AG08395 (cell line): ENCODE results near the gene CASTOR2.
"Not testable (repeated sequence)": the region's sequence is repeated elsewhere in the genome, so short reads cannot be mapped to it uniquely, and the experiment has no call there.

Experiments
- DNase-seq: peaks from one replicate; pipeline ENCODE4 v3.0.0; 2012; ENCODE audit warnings: mixed read lengths, low spot score

CASTOR2 gene

DNA sequence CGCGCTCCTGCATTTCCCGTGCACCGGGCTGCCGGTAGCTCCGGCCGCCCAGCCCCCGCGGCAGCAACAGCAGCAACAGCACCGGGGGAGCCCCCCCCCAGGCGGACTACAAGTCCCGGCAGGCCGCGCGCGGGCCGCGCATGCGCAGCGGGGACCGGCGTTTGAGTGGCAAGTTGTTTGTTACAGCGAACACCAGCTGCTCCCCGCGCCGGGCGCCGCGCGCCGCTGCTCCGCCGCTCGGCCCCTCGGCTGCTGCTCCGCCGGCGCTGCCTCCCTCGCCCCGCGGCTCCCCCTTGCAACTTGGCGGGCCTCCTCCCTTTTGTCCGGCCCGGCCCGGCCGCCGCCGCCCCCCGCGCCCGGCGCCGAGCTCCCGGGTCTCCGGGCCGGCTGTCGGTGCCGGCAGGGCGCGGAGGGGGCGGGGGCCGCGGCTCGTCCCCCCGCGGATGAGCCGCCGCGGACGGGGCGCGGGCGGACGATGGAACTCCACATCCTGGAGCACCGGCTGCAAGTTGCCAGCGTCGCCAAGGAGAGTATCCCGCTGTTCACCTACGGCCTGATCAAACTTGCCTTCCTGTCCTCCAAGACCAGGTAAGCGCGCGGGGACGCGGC, at the start of gene CASTOR2:
Gene CASTOR2, plus strand, starts transcription at position 195 of the 609 bp plus-strand sequence. Its CDS starts 281 bp downstream, at position 476.
- not testable (repeated sequence) for DNase-seq

DNA sequence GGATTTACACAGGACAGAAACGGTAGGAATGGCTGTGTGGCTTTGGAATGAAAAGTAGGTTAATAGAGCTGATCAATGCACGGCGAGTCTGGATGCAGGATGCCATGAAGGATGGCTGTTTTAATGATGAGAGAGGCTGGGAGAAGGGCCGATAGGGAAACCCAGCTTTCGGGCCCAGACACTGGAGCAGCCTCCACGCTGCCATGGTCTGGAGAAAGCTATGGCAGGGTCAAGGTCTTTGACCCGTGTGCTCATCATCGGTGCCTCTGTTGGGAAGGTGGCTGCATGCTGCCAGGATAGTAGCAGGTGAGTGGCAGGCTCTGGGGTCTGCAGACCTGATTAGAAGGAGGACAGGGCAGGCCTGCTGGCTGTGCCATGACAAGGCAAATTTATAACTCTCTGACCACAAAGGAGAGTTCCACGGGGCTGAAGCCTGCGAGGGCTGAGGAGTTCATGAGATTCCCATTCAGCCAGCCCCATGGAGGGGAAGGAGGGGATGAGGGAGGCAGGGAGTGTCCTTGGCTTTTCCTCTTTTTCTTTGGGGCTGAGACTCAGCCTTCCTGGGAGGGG, 42.1 kb upstream of the CASTOR2 start:
- not testable (repeated sequence) for DNase-seq

DNA sequence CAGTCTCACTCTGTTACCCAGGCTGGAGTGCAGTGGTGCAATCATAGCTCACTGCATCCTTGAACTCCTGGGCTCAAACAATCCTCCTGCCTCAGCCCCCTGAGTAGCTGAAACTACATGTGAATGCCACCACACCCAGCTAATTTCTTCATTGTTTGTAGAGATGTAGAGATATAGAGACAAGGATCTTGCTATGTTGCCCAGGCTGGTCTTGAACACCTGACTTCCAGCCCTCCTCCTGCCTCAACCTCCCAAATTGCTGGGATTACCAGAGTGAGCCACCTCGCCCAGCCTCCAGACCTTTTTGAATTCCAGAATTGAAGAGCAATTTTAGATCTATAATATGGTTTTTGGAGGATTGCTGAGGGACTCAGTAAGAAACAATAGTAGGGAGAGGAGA, 40.9 kb upstream of the CASTOR2 start:
- not testable (repeated sequence) for DNase-seq

DNA sequence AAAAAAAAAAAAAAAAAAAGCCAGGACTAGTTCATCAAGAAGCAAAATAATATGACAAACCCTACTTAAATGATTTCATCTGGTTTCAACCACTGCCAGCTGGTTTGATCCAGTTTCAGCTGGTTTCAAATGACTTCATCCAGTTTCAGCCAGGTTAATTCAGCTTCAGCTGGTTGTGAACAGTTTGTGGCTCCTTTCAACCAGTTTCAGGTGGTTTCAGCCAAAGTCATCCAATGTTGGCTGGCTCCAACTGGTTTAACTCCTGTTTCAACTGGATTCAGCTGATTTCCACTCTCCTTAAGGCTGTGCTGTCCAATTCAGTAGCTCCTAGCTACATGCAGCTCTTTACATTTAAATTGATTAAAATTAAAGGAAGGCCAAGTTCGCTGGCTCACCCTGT, 37.5 kb upstream of the CASTOR2 start:
- DNase-seq = not testable (repeated sequence)

DNA sequence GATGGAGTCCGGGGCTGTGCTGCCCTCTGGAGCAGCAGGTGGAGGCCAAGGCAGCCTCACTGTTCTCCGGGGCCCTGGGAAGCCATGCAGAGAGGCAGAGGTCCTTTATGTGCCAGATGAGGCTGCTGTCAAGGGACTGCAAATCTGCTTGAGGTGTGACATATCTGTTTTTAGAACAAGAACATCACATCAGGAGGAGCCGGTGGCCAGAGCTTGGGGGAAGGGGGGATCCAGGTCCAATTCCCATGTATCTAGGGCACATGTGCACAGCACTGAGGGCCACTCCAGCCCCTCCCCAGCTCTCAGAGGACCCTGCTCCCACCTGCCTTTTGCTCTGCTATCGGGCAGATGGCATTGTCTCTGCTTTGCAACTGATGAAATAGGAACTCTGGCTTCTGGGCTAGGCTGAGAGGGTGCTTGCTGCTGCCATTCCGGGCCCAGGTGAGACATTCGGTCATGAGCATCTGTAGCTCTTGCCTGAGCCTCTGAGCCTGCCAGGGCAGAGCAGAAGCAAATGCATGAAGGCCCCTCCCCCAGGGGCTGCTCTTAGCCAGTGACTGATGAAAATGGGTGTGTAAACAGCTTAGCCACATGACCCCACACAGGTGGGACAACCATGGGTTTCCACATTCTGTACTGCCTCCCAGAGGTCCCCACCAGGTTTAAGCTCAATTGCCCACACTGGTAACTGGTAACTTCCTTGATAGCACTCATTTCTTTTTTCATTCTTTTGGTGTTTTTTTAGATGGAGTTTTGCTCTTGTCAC, 32.8 kb upstream of the CASTOR2 start:
- not testable (repeated sequence) for DNase-seq

DNA sequence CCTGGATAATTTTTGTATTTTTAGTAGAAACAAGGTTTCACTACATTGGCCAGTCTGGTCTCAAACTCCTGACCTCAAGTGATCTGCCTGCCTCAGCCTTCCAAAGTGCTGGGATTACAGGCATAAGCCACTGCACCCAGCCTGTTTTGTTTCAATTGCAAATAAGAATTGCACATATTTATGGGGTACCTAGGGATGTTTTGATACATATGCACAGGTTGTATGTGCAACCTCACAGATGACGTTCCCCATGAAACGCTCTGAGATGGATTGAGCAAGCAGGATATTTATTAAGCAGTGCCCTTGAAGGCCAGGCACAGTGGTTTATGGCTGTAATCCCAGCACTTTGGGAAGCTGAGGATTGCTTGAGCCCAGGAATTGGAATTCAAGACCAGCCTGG, 25.1 kb upstream of the CASTOR2 start:
- not testable (repeated sequence) for DNase-seq

DNA sequence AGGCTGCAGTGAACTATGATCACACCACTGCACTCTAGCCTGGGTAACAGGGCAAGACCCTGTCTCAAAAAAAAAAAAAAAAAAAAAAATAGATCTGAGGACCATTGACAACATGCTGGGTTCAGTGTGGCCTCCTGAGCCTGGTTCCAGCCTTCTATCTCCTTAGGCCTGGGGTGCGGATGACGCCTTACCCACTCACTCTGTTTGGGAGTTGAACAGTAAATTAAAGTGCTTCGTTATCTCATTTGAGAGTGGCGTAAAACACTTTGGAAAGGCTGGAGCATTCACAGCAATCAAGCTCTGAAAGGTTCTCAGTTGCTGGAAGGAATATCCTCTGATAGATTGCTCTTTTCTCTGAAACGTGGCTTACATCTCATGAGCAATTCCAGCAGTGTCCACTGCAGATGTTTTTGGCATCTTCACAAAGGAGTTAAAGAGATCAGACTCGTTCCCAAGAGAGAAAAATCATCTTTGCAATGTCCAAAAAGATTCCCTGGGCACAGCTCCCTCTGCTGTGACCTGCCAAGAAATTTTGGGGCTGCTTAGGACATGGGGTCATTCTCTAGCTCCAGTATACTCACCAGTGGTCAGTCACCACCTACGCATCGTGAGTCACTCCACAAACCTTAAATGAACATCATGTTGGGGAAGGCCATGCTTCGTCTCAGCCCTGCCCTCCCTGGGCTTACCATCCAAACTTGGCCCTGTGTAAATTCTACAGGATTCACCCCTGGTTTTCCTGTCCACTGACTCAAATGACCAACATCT, 23.0 kb upstream of the CASTOR2 start:
- not testable (repeated sequence) for DNase-seq

DNA sequence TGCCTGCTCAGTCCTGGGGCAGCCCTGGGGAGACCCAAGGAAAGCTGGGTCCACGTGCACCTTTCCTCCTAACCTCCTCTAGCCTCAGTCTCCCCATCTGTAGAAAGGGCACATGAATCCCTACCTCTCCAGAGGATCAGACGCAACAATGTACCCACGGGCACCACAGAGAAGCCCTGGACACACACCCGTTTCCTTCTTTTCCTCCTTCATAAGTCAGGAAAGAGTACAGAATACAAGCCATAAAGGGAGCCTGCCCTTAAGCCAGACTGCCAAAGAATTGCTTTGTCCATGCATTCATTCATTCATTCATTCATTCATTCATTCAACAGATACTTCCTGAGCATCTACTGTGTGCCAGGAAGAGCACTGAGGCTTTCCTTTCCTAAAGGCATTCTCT, 20.6 kb upstream of the CASTOR2 start:
- DNase-seq = not testable (repeated sequence)

DNA sequence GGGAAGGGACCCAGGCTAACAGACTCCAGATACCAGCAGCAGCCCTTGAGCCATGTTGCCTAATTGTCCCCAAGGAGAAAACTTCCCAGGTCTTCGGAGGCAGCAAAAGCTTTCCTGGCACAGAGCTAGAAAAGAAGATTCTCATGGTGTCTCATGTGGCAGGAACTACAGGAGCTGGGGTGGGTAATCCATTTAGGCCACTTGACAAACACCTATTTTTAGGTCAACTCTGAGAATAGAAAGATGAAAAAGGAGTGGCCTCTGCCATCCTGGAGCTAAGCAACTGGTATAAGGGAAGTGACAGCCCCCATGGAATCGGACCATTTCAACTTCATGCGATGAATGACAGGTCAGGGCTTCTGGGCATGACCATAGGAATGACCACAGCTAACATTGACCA, 16.8 kb upstream of the CASTOR2 start:
- DNase-seq = not testable (repeated sequence)

DNA sequence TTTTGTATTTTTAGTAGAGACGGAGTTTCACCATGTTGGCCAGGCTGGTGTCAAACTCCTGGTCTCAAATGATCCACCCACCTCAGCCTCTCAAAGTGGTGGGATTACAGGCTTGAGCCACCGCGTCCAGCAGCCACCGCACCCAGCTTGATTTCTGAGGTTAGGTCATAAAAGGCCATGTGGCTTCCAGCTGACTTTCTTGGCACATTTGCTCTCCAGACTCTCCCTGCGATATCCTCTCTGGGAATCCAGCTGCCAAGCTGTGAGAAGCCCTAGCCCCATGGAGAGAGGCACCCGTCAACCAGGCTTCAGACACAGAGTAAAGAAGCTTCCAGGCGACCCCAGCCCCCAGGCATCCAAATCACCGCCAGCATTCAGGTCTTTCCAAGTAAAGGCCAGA, 10.7 kb upstream of the CASTOR2 start:
- not testable (repeated sequence) for DNase-seq

DNA sequence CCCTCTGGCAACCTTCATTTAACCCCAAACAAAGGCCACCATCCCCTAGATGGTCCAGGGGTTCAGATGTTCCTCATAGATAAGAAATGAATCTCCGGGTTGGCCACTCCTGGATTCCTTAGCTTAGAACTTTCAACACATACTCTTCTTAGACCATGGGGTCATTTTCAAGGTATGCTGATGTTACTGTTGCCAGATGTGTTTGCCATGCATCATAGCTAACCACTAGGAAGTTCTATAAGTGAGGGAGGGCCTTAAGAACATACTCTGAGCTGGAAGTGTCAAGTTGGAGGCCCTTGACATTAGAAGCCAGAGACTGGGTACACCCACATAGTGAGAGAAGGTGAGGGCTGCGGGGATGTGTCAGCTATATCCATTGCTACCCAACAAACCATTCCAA, 6.2 kb upstream of the CASTOR2 start:
- not testable (repeated sequence) for DNase-seq

DNA sequence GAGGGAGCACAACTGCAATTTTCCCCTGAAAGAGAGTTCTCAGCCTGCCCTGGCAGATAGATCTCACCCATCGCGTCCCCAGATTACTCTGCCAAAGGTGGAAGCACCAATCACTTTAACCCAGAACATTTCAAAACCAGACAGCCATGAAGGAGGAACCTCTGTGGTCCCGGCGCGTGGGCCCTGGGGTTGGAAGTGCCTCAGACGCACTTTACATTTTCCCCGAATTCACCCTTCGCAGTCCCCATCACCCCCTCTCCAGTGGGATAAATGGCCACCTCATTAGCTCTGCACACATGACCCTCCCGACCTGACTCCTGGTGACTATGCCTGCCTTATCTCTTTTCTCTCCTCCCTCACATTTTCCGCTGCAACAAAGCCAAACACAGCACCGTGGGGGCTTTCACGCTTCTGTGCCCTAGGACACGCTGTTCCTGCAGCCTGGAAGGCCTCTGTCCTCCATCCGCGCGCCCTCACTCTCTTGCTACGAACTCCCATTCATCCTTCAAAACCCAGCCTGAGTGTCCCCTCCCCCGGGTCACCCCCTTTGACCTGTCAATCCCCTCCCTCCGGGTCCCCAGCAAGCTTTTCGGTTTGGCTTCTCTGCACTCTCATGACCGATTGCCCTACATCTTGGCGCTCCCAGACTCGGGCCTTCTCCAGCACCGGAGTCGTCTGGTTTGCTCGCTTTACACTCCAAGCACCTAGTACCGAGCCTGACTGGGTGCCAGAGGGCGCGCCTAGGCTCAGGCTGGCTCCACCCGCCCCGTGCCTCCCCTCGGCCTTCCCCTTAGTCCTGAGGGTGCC, 598 bp upstream of the CASTOR2 start:
- DNase-seq = not testable (repeated sequence)

DNA sequence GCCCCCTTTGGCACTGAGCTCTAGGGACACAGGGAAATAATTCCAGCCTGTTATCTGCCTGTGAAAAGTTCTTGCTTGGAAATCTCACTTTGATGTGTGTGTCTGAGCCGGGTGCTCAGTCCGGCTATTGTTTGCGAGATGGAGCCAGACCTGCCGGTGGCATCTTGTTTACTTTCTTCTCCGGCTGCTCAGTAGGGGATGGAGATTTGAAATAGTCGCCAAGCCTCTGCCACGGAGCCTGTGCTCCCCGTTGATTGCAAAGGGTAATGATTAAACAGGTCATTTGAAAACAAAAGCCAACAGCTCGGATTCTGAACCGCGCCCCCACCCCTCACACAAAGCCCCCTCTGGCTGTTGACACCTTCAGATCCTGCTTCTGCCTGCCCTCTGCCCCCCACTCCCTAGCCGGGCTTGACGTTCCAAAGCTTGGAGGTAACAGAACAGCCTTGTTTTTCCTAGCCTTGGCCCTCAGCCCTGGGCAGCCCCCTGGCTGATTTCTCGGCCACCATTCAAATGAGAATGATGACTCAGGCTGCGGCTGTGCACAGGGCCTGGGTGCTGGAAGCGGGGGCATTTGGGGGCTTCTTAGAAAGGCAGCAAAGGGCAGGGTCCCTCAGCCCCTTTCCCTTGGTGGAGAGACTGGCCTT, 1.8 kb downstream of the CASTOR2 start:
- not testable (repeated sequence) for DNase-seq

DNA sequence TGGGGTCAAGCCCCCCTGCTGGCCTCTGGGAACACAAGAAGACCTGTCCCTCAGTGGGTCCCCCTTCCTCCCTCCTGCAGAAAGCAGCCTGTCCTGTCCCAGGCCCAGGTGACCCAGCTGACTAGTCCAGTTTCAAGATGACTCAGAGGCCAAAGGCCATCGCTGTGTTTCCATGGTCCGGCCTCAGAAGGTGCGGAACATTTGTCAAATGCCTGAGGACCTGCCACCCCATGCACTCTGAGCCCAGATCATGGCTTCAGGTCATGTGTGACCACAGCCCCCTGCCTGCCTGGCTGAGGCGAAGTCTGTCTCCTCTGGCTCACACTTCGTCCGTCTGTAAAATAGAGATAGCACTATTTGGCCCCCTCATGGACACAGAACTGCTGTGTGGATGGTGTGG, 2.4 kb downstream of the CASTOR2 start:
- not testable (repeated sequence) for DNase-seq

DNA sequence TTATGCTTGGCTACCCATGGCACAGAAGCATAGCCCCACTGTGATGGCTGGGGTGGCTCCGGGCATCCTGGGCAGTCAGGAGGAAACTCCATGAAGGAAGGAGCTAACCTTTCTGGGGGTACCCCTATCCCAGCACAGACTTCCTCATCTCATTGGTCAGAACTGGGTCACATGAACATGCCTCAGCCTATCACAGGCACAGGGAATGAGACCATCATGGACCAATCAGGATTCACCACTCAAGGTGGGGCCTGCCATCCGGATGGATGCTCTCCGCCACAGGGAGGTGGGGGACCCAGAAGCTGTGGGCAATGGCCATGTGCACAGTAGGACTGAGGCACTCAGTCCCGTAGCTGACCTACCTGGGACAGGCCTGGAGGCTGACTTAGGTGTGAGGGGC, 6.9 kb downstream of the CASTOR2 start:
- DNase-seq = not testable (repeated sequence)

DNA sequence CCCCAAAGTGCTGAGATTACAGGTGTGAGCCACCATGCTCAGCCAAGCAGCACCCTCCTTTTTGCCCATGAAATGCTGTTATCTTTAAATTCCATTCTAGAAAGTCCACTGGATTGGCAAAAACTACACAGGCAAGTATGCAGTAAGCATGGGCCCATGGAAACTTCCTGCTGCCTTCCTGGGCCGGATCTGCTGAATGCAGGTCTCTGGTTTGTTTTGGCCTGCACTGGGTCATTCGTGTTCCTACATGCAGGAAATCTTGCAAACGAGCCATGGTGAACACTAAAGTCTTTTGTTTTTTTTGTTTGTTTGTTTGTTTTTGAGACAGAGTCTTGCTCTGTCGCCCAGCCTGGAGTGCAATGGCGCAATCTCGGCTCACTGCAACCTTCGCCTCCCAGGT, 7.9 kb downstream of the CASTOR2 start:
- DNase-seq = not testable (repeated sequence)

DNA sequence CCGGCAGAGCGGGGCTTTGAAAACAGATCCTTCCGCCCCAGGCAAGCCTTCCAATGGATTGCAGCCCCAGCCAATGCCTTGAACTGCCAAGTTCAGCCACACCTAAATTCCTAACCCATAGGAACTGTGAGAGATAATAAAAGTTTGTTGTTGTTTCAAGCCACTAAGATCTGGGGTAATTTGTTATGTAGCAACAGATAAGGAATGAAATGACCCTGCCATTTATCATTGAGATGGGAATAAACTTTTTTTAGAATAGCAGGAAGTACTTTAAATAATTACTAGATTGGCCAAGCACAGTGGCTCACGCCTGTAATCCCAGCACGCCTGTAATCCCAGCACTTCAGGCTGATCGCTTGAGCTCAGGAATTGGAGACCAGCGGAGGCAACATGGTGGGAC, 11.5 kb downstream of the CASTOR2 start:
- DNase-seq = not testable (repeated sequence)

DNA sequence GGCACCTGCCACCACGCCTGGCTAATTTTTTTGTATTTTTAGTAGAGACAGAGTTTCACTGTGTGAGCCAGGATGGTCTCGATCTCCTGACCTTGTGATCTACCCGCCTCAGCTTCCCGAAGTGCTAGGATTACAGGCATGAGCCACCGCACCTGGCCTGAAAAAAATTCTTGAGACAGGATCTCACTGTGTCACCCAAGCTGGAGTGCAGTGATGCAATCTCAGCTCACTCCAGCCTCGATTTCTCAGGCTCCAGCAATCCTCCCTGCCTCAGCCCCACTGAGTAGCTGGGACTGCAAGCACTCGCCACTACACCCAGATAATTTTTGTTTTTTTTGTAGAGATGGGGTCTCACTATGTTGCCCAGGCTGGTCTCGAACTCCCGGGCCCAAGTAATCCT, 13.0 kb downstream of the CASTOR2 start:
- not testable (repeated sequence) for DNase-seq

DNA sequence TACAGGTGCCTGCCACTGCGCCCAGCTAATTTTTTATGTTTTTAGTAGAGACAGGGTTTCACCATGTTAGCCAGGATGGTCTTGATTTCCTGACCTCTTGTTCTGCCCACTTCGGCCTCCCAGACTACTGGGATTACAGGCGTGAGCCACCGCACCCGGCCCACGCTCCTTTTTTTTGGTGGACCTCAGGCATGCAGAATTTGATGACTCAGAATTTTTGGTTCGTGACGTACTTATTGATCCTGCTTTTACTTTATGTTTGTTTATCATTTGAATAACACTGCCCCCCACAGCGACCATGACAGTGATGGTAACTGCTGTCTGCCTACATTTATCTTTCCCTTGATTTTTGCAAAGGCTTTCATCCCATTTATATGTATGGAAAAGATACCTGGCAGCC, 23.9 kb downstream of the CASTOR2 start:
- DNase-seq = not testable (repeated sequence)

DNA sequence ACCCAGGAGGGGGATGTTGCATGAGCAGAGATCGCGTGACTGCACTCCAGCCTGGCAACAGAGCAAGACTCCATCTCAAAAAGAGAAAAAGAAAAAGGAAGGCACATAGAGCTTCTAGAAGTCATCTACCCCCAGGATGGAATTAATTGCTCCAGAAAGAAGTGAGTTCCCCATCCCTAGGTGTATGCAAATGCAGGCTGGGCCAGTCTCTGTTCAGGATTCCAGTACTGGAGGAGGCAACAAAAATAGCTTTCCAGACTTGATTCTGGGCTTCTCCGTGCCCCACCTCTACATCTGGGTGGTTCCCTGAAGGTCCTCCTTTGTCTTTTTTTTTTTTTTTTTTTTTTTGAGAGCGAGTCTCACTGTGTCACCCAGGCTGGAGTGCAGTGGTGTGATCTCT, 28.6 kb downstream of the CASTOR2 start:
- no peak for DNase-seq
